Vein endothelial cell (primary cell): Measurements from ENCODE around the gene SHISAL1. TPM values are rescaled to one million over a fixed set of nuclear protein-coding genes. Genes with fewer than 3 reads are reported as not detected.

Experiments
- total RNA-seq: library from RNA; depleted of rRNA; stranded (reverse); fragments of >200 nt; gene quantifications from 2 replicates; pipeline ENCODE4 v1.2.3, GENCODE V29; 2012

SHISAL1 gene
- under 0.01 TPM in 2 replicates for total RNA-seq

GRCh38 chr22:44312766-44313165, at the start of gene SHISAL1:
TSS of gene SHISAL1 (minus strand) at chr22:44312951. CDS start at chr22:44300945, 12,006 bp downstream.

Other genes starting within 250 kb of the SHISAL1 start
- gene PARVG, start 132.0 kb downstream of the SHISAL1 start, total RNA-seq, result under 0.01 and 0.33 TPM in 2 replicates
- 22.8 and 29.1 TPM in 2 replicates for gene RTL6, start 185.3 kb upstream of the SHISAL1 start, total RNA-seq